Tibial nerve (tissue), 4 donors: ENCODE data around the gene BLM.

ENCODE experiments used
- EP300 ChIP-seq, 2 donors: sonication (generic); formaldehyde crosslinking; IDR thresholded peaks; one replicate each; pipeline ENCODE4 v1.6.1; 2017; ENCODE audit warnings: antibody characterized with exemption in 2 of 2, mild to moderate bottlenecking in 1 of 2
- POLR2A ChIP-seq, 2 donors: fragments of 450-650 bp; IDR thresholded peaks; one replicate each; pipeline ENCODE4 v1.6.1; 2017; ENCODE audit warnings: antibody characterized with exemption in 2 of 2, mild to moderate bottlenecking in 2 of 2, moderate library complexity in 2 of 2
- TF ChIP-seq, protein P1 (sequence below), 5 experiments: fragments of 200-600 bp in 3 of 5; fragments of 450-650 bp in 2 of 5; sonication (generic) in 3 of 5; IDR thresholded peaks; one replicate each; pipeline ENCODE4 v1.5.1; 2016 to 2019; ENCODE audit warnings: antibody characterized with exemption in 5 of 5, mild to moderate bottlenecking in 3 of 5, moderate library complexity in 2 of 5

DNA sequence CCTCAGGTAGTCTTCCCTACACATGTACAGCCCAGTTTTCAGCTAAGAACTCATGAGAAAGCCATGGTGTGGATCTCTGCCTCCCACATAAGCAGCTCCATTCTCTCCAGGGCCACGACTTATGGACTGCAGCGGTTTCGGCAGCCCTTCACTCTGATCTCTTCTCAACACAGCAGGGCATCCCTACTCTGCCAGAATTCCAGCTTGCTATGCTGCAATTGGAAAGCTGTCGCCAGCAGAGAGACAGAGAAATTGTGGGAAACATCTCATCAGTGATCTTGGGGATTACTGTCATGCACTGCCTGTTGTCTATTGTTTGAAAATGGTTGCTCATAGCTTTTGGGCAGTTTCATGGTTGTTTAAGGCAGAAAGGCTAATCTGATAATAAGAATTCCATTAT lies 11.9 kb upstream of the BLM start:
- TF ChIP-seq, protein P1, sequence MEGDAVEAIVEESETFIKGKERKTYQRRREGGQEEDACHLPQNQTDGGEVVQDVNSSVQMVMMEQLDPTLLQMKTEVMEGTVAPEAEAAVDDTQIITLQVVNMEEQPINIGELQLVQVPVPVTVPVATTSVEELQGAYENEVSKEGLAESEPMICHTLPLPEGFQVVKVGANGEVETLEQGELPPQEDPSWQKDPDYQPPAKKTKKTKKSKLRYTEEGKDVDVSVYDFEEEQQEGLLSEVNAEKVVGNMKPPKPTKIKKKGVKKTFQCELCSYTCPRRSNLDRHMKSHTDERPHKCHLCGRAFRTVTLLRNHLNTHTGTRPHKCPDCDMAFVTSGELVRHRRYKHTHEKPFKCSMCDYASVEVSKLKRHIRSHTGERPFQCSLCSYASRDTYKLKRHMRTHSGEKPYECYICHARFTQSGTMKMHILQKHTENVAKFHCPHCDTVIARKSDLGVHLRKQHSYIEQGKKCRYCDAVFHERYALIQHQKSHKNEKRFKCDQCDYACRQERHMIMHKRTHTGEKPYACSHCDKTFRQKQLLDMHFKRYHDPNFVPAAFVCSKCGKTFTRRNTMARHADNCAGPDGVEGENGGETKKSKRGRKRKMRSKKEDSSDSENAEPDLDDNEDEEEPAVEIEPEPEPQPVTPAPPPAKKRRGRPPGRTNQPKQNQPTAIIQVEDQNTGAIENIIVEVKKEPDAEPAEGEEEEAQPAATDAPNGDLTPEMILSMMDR (IDR thresholded peaks at IDR 0.05), result no peak
- TF ChIP-seq POLR2A (IDR thresholded peaks at IDR 0.05), result no peak
- no peak for TF ChIP-seq EP300 (IDR thresholded peaks at IDR 0.05)
